ENCODE data around the gene TERB2. TPM values are rescaled to one million over a fixed set of nuclear protein-coding genes. Genes with fewer than 3 reads are reported as not detected.
A peak's percentile ranks its signal among the peaks of the same experiment; 100 is the strongest.
"Not testable (repeated sequence)": the region's sequence is repeated elsewhere in the genome, so short reads cannot be mapped to it uniquely, and the experiment has no call there.

The TERB2 gene
- total RNA-seq, 2 donors from 2014 or later, result not detected

DNA sequence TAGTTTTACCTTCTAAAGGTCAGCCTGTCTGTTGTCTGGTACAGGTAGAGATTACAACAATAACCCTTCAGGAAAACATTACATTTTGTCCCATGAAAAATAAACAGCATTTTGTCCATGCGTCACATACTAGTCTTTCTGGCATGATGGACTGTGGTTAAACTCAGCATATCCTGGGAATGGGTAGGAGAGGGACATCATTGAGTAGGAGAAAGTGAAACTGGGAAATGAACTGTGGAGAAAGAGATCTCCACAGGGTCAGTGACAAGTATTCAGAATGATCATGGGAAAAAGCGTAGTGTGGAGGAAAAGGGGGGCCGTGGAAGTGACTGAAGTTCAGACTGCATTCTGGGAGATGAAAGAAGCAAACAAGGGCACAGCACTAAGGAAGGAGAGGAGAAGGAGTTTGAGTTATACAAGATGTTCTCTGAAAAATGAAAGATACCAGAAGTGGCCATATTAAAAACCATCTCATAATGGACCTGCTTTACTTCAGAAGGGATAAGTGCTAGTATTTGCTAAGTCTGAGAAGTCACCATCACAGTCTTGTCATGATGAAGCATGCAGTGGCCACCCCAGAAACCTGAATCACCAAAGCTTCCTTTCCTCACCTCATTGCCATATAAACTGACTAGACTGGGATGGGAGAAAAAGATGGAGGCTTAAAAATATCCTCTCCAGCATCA is 31.8 kb downstream of the TERB2 start:
- H3K9me3 Mint-ChIP-seq; H3K36me3 Mint-ChIP-seq; DNase-seq (ENCODE audit: low spot score in 2 of 2); H3K27ac Mint-ChIP-seq: not testable (repeated sequence)
- ATAC-seq, result peak; percentile 45 to 57

DNA sequence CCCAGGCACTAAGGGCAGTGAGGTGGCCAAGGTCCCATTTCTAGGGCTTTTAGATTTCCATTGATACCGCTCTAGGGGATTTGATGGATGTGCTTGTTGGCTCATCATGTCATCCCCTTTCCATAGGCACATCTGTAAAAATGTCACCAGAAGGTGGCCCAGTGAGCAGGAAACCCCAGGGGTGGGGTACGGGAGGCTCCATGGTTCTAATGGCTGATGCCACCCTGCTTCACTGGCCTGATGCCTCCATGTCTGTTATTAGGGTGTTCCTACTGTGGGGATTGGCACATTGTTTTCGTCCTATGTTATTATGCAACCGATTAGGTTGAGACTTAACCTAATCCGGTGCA is 32.4 kb downstream of the TERB2 start:
- H3K27ac Mint-ChIP-seq; DNase-seq (ENCODE audit: low spot score in 2 of 2); H3K36me3 Mint-ChIP-seq; H3K9me3 Mint-ChIP-seq; ATAC-seq: not testable (repeated sequence)

DNA sequence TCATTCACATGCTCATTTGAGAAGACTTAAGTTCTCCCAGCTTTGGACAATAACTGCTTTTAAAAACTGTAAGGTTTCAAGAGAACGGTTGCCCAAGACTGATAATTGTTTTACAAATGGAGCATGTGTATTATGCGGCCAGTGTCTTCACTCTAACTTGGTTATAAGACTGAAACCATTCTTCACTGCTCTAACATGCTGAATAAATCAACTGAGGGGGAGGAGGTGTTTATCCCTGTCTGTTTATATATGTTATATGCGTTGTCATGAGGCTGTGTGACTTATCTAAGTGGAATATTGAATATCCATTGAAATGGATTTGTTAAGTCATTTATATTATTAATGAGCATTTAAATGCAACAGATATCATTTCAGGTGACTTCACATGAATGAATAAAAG is 41.1 kb downstream of the TERB2 start:
- DNase-seq (ENCODE audit: low spot score in 2 of 2); H3K27ac Mint-ChIP-seq; H3K9me3 Mint-ChIP-seq; H3K36me3 Mint-ChIP-seq; ATAC-seq: not testable (repeated sequence)

DNA sequence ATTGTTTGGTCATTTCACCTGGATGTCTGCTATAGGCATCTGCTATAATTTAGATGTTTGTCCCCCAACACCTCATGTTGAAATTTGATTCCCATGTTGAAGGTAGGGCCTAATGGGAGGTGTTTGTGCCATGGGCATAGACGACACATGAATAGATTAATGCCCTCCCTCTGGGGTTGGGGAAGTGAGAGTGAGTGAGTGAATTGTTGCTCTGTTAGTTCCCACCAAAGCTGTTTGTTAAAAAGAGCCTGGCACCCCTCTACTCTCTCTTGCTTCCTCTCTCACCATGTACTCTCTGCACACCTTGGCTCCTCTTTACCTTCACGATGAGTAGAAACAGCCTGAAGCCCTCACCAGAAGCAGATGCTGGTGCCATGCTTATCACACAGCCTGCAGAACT is 42.6 kb downstream of the TERB2 start:
- no peaks in the 10 kb centered on the region for H3K9me3 Mint-ChIP-seq
- ATAC-seq (no peak), DNase-seq (ENCODE audit: low spot score in 2 of 2) (no peak)
- H3K36me3 Mint-ChIP-seq, result no peaks in the 10 kb centered on the region
- H3K27ac Mint-ChIP-seq, result no peak overlapping the region

DNA sequence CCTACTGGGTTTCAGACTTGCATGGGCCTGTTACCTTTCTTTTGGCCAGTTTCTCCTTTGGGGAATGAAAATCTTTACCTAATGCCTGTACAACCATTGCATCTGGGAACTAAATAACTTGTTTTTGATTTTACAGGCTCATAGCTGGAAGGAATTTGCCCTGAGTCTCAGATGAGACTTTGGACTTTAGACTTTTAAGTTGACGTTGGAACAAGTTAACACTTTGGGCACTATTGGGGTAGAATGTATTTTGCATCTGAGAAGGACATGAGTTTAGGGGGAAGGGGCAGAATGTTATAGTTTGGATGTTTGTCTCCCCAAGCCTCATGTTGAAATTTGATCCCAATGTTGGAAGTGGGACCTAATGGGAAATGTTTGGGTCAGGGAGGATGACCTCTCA is 44.7 kb downstream of the TERB2 start:
- not testable (repeated sequence) for DNase-seq (ENCODE audit: low spot score in 2 of 2); H3K27ac Mint-ChIP-seq; H3K9me3 Mint-ChIP-seq; H3K36me3 Mint-ChIP-seq; ATAC-seq

DNA sequence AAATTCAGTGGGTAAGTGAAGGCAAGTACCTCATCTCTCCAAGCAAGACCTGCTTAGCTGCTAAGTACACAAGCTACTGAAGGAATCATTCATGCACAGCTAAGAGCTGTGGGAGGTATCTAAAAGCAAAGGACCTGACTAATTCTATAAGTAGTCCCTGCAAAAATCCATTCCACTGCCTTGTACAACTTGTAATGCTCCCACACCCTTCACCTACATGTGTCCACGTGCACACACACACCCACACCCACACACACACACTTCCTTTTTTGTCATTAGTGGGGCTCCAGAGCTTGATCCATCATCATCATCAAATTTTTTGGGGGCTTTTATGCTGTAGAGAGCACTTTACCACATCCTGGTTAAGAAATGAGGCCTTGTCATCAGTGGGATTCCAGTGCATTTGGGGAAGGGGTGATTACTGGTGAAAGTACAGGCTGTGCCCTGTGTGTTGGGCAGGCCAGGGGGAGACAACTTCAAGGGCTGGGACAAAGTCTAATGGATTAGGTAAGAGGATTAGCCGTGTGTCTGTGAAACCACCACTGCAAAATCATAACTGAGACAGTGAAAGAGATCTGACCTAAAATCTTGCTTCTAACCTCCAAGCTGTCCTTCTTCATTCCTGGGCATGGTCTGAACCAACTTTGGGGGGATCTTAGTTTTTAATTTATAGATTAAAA is 47.4 kb downstream of the TERB2 start:
- H3K27ac Mint-ChIP-seq; H3K36me3 Mint-ChIP-seq; ATAC-seq; DNase-seq (ENCODE audit: low spot score in 2 of 2); H3K9me3 Mint-ChIP-seq: not testable (repeated sequence)

DNA sequence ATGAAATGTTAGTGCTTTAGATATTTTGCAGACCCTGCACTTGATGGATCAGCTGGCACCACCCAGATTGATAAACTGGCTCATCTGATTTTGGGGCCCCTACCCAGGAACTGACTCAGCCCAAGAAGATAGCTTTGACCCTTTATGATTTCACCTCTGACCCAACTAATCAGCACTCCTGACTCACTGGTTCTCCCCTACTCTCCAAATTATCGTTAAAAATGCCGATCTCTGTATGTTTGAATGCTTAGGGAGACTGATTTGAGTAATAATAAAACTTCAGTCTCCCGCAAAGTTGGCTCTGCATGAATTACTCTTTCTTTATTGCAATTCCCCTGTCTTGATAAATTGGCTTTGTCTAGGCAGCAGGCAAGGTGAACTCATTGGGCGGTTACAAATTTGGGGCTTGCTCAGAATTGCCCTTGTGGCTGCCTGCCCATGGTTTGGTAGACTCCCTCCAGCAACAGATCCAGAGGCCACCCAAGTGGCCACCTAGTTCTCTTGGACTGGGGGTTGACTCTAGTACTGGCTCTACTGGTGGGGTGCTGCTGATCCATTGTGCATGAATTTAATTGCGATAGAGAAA is 48.2 kb downstream of the TERB2 start:
- not testable (repeated sequence) for ATAC-seq; H3K9me3 Mint-ChIP-seq; DNase-seq (ENCODE audit: low spot score in 2 of 2); H3K27ac Mint-ChIP-seq; H3K36me3 Mint-ChIP-seq

DNA sequence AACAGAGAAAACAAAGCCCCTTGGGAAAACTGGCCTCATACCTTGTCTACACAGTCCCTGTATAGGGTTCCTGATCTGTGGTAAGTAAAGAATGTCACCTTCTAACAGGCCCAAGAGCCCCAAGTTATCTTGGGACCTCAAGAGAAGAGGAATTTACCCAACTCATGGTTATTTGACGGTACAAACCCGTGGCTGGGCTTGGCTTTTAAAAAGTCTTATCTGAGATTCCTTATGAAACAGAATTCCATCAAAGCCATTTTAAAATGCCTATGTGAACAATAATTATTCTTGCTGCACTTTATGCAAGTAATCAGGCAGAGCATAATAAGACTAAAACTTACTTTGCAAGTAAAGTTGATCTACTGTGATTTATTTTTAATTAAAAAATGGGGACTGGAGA is 52.6 kb downstream of the TERB2 start:
- ATAC-seq (no peak), DNase-seq (ENCODE audit: low spot score in 2 of 2) (no peak)
- Mint-ChIP-seq H3K36me3 (peaks cover 0 to 4% of the 10 kb centered on the region in 2 donors), H3K27ac (no peak overlapping the region), H3K9me3 (peaks cover 0 to 5% of the 10 kb centered on the region in 2 donors)

DNA sequence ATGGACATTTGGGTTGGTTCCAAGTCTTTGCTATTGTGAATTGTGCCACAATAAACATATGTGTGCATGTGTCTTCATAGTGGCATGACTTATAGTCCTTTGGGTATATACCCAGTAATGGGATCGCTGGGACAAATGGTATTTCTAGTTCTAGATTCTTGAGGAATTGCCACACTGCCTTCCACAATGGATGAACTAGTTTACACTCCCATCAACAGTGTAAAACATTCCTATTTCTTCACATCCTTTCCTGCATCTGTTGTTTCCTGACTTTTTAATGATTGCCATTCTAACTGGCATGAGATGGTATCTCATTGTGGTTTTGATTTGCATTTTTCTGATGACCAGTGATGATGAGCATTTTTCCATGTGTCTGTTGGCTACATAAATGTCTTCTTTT is 58.6 kb downstream of the TERB2 start:
- H3K9me3 Mint-ChIP-seq, result not testable (repeated sequence)

DNA sequence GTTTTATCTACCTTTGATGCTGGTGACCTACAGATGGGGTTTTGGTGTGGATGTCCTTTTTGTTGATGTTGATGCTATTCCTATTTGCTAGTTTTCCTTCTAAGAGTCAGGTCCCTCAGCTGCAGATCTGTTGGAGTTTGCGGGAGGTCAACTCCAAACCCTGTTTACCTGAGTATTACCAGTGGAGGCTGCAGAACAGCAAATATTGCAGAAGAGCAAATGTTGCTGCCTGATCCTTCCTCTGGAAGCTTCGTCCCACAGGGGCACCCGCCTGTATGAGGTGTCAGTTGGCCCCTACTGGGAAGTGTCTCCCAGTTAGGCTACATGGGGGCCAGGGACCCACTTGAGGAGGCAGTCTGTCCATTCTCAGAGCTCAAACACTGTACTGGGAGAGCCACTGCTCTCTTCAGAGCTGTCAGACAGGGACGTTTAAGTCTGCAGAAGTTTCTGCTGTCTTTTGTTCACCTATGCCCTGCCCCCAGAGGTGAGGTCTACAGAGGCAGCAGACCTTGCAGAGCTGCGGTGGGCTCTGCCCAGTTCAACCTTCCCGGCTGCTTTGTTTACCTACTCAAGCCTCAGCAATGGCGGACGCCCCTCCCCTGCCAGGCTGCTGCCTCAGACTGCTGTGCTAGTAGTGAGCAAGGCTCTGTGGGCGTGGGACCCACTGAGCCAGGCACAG is 63.9 kb downstream of the TERB2 start:
- DNase-seq (ENCODE audit: low spot score in 2 of 2); ATAC-seq; H3K36me3 Mint-ChIP-seq; H3K9me3 Mint-ChIP-seq; H3K27ac Mint-ChIP-seq: not testable (repeated sequence)

More for the DNA sequence above, 58.6 kb downstream of the TERB2 start:
- not testable (repeated sequence) for H3K36me3 Mint-ChIP-seq; H3K27ac Mint-ChIP-seq; ATAC-seq; DNase-seq (ENCODE audit: low spot score in 2 of 2)

DNA sequence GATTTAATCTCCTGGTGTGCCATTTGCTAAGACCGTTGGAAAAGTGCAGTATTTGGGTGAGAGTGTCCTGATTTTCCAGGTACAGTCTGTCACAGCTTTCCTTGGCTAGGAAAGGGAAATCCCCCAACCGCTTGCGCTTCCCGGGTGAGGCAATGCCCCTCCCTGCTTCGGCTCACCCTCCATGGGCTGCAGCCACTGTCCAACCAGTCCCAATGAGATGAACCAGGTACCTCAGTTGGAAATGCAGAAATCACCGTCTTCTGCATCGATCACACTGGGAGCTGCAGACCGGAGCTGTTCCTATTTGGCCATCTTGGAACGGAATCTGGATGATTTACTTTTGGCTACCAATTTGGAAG is 64.4 kb downstream of the TERB2 start:
- not testable (repeated sequence) for ATAC-seq

DNA sequence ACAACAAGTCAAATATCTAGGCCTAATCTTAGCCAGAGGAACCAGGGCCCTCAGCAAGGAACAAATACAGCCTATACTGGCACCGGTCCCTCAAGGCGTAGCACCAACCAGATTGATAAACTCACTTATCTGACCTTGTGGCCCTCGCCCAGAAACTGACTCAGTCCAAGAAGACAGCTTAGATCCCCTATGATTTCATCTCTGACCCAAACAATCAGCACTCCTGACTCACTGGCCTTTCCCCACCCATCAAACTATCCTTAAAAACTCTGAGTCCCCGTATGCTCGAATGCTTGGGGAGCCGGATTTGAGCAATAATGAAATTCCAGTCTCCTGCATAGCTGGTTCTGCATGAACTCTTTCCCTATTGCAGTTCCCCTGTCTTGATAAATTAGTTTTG is 64.9 kb downstream of the TERB2 start:
- DNase-seq (ENCODE audit: low spot score in 2 of 2) (no peak), ATAC-seq (no peak)
- Mint-ChIP-seq H3K9me3 (no peaks in the 10 kb centered on the region), H3K27ac (no peak overlapping the region), H3K36me3 (peaks cover 0 to 5% of the 10 kb centered on the region in 2 donors)

More for the DNA sequence above, 64.4 kb downstream of the TERB2 start:
- H3K36me3 Mint-ChIP-seq; H3K9me3 Mint-ChIP-seq; H3K27ac Mint-ChIP-seq; DNase-seq (ENCODE audit: low spot score in 2 of 2): not testable (repeated sequence)

DNA sequence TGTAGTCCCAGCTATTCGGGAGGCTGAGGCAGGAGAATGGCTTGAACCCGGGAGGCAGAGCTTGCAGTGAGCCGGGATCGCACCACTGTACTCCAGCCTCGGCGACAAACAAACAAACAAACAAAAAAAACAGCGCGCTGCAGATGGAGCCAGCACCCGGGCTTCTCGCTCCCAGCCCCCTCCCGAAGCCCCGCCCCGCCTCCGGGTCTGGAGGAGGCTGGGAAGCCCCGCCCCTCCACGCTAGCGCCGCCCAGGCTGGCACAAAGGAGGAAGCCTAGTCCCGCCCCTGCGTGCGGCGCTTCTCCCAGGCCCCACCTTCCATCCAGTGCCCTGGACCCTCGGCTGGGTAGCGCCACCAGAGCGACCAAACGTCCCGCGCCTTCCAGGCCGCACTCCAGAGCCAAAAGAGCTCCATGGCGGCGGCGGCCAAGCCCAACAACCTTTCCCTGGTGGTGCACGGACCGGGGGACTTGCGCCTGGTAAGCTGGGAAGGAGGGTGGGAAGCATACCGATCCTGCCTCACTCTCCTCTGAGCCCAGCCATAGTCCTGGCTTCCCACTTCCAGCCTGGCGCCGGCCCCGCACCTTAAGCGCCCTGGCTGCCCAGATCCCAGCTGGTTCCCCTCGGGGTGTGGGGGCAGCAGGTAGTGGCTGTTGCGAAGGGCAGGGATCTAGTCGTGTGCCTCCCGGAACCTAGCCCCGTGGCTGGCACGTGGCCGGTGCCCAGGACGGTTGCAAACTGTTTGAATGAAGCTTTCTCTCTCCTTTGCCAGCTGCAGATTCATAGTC is 66.6 kb downstream of the TERB2 start, which contains the start of gene SORD:
TSS of gene SORD (plus strand) at position 325 of the 788 bp plus-strand sequence. CDS start at position 414, 89 bp downstream.
- Mint-ChIP-seq H3K9me3 (no peaks in the 10 kb centered on the region), H3K36me3 (peaks cover 5 to 9% of the 10 kb centered on the region in 2 donors), H3K27ac (peak within 1 kb of the TSS; percentile 86 to 88)
- DNase-seq (ENCODE audit: low spot score in 2 of 2), result peak; percentile 86 to 96
- peak; percentile 98 to 99 for ATAC-seq

DNA sequence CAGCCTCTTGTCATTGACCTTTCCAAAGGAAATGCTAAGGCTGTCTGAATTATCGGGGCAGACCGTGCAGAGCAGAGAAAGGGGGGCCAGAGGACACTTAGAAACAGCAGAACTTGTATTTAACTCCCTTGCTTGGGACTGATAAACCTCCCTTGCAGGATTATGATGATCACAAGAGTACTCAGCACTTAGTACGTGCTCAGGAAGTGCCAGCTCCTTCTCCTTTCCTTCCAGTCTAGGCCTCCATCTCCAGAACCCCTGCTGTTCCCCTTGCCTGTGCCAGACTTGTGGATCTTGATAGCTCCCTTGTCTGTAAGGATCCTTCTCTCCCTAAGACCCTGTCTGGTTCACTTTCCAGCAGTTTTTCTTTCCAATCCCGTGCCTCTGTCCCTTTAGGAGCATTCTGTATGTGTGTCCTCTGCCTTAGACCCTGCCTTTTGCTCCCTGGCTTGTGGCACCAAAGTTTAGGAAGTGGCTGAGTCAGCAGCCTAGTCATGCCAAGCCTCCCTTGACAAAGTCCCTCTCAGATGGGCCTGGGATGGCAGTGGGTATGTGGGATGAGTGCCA is 67.3 kb downstream of the TERB2 start:
- Mint-ChIP-seq H3K9me3 (no peaks in the 10 kb centered on the region), H3K36me3 (peaks cover 5 to 9% of the 10 kb centered on the region in 2 donors), H3K27ac (peak overlapping the region; percentile 86 to 88)
- ATAC-seq, result peak in 1 of 2 donors; percentile 2
- no peak for DNase-seq (ENCODE audit: low spot score in 2 of 2)

DNA sequence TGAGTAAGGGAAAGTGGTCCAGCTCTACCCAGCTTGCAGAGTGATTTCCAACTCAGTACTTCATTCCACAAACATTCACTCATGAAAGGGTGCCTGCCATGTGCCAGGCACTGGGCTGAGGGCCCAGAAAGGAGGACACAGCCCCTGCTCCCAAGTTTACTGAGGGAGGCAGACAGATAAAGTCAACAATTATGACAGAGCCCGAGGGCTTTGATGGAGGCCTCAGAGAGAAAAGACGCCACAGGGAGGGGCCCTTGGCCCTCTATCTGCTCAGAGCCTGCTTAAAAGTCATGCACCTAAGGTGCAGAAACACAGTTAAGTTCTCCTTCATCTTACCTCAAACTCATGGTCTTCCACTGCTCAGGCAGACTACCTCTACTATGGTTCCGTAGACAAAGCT is 68.2 kb downstream of the TERB2 start:
- ATAC-seq; H3K9me3 Mint-ChIP-seq; H3K27ac Mint-ChIP-seq; DNase-seq (ENCODE audit: low spot score in 2 of 2): not testable (repeated sequence)
- peaks cover 5 to 12% of the 10 kb centered on the region in 2 donors for H3K36me3 Mint-ChIP-seq

DNA sequence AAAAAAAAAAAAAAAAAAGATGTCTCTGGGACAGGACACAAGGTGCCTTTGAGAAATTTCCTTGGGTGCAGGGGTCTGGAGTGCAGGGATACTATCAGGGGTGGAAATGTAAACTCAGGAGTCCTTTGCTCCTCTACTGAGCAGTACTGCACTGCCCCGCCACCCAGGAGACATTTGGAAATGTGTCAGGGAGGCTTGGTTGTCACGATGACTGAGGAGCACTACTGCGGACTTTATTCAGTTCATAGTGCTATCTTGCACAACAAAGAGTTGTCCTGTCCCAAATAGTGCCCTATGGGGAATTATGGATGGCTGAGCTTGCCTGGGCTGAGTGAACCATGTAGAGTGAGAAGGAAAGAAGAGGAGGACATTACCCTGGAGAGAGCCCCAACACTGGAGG is 69.1 kb downstream of the TERB2 start:
- not testable (repeated sequence) for H3K27ac Mint-ChIP-seq; DNase-seq (ENCODE audit: low spot score in 2 of 2); ATAC-seq; H3K9me3 Mint-ChIP-seq
- H3K36me3 Mint-ChIP-seq, result peaks cover 5 to 19% of the 10 kb centered on the region in 2 donors
